ENCODE results near the gene DLX6. TPM values are rescaled to one million over a fixed set of nuclear protein-coding genes. Genes with fewer than 3 reads are reported as not detected.

Gene DLX6
- total RNA-seq, 2 donors from 2014 or later, result not detected

DNA sequence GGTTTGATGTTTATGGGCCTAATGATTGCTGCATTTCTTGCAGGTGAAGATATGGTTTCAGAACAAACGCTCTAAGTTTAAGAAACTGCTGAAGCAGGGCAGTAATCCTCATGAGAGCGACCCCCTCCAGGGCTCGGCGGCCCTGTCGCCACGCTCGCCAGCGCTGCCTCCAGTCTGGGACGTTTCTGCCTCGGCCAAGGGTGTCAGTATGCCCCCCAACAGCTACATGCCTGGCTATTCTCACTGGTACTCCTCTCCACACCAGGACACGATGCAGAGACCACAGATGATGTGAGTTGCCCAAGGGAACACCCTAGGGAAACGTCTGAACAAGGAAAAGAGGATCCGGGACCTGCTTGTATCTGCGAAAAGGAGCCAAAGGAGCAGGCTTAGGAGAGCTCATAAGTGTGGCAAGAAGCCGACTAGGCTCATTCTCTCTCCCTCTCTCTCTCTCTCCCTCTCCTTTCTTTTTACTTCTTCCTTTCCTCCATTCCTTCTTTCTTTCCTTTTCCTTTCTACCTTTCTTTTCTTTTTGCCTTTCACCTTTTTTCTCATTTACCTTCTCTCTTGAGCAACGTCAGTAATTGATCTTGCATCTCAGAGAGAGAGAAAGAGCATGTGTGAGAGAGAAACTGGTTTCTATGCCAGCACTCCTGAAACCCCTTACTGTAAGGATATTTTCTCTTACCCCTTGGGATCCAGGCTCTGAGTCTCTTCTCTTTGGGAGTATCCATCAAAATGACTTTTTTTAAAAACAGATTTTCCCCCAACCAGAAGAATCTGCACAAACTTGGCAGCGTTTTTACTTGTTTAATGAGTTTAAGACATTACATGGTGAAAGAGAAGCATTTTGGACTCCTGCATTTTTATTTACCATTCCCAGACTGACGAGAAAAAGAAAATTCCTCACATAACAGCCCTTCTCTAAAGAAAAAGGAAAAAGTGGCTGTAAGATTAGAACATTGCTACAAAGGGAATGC is 4.7 kb downstream of the DLX6 start:
- DNase-seq (no peak), ATAC-seq (no peak)
- Mint-ChIP-seq H3K4me3 (no peak overlapping the region), H3K27me3 (peaks cover 78% of the 10 kb centered on the region), H3K4me1 (peaks cover 4% of the 10 kb centered on the region), H3K36me3 (ENCODE audit: low read depth) (peaks cover 4% of the 10 kb centered on the region), H3K27ac (no peak overlapping the region)
- H3K9me3 ChIP-seq (ENCODE audit: control insufficient read depth, low read length, poor library complexity, severe bottlenecking), result no peaks in the 10 kb centered on the region

- Mint-ChIP-seq H3K27me3 (peaks cover 88% of the 10 kb centered on the region), H3K4me3 (no peak overlapping the region), H3K27ac (no peak overlapping the region), H3K36me3 (ENCODE audit: low read depth) (peaks cover 4% of the 10 kb centered on the region), H3K4me1 (peaks cover 4% of the 10 kb centered on the region)
- no peaks in the 10 kb centered on the region for H3K9me3 ChIP-seq (ENCODE audit: control insufficient read depth, low read length, poor library complexity, severe bottlenecking)
- DNase-seq (no peak), ATAC-seq (no peak)
Observed at GRCh38 chr7:97011104-97011503, 5.8 kb downstream of the DLX6 start.

GRCh38 chr7:97011536-97012364 is 6.4 kb downstream of the DLX6 start:
- Mint-ChIP-seq H3K27ac (no peak overlapping the region), H3K27me3 (peaks cover 91% of the 10 kb centered on the region), H3K4me1 (peaks cover 2% of the 10 kb centered on the region), H3K36me3 (ENCODE audit: low read depth) (peaks cover 4% of the 10 kb centered on the region), H3K4me3 (no peak overlapping the region)
- DNase-seq, result no peak
- ATAC-seq, result no peak
- no peaks in the 10 kb centered on the region for H3K9me3 ChIP-seq (ENCODE audit: control insufficient read depth, low read length, poor library complexity, severe bottlenecking)

DNA sequence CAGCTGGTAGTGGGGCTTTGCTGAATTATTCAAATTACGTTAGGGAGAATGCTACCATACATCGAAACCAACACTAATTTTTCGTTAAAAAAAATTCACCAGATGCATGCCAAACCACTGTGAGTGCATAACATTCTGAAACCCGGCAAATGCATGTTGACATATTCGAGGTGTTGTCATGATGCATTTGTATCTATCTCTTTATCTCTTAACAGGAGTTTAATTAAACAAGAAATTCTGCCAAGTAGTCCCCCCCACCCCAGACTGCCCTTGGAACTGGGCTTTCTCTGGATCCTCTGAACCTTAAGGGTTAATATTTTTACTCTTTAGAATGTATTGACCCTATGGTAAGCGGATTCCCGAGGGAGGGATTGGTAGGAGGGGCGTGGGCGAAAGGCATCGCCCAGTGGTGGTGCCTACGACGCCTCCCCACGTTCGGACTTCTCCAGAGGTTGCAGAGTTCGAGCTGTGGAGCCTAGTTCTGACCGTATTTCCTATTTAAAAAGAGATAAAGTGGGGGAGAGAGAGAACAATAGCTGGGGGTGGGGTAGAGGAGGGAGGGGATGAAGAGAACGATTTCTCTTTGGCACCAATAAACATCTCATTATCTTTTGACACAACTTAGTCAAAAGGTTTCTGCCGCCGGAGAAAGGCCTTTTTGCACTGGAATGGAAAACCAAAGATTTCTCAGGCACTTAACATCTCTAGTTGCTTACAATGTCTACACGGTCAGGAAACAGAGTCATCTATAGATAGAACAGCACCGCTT is 7.2 kb downstream of the DLX6 start:
- Mint-ChIP-seq H3K27me3 (peaks cover 91% of the 10 kb centered on the region), H3K36me3 (ENCODE audit: low read depth) (peaks cover 7% of the 10 kb centered on the region), H3K4me3 (no peak overlapping the region), H3K27ac (no peak overlapping the region), H3K4me1 (peaks cover 3% of the 10 kb centered on the region)
- H3K9me3 ChIP-seq (ENCODE audit: control insufficient read depth, low read length, poor library complexity, severe bottlenecking), result no peaks in the 10 kb centered on the region
- DNase-seq (no peak), ATAC-seq (no peak)

DNA sequence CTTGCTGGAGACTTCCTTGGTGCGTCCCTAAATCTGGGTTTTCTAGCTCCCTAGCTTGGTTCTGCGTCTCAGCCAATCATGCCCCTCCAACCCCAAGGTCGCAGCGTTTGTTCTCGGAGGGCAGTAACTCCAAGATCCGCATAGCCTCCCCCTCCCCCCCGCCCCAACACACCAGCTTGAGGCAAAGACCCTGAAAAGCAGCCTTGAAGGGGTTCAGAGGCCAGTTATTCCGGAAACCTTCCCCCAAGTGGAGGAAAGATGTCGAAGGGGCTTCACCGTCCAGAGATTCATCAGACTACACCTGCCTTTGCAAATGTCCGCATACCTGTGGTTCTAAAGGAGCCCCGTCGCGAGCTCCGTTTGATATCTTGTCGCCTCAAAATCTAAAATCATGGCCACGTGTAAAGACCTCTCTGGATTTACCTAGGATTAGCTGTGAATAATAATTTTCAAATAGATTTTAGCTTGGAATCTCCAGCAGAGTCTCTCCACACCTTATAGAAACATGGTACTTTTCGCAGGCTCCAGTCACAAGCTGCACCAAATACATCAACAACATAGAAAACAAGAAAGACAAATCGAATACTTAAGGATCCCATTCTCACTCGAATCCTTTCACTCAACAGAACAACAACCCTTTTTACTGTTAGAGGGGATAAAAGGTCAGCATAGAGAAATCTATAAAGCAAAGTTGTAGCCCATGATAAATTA is 7.9 kb downstream of the DLX6 start:
- H3K27me3 Mint-ChIP-seq, result peaks cover 91% of the 10 kb centered on the region
- no peak overlapping the region for H3K4me3 Mint-ChIP-seq
- H3K27ac Mint-ChIP-seq, result no peak overlapping the region
- peaks cover 9% of the 10 kb centered on the region for H3K36me3 Mint-ChIP-seq (ENCODE audit: low read depth)
- H3K9me3 ChIP-seq (ENCODE audit: control insufficient read depth, low read length, poor library complexity, severe bottlenecking), result no peaks in the 10 kb centered on the region
- H3K4me1 Mint-ChIP-seq, result peaks cover 4% of the 10 kb centered on the region
- DNase-seq (no peak), ATAC-seq (no peak)

DNA sequence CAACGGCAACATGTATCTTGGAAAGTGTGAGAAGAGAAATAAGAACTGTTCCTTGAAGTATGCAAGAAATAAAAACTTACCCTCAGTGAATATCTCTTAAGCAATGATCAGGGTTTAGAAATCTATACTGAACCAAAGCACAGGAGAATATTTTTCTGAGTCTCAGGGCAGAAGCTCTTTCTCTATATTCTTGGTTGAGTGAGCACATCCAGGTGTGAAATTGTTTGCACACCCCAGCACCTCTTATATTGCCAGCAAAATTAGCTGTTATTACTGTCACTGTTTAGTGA is 8.4 kb downstream of the DLX6 start:
- DNase-seq, result no peak
- Mint-ChIP-seq H3K4me3 (no peak overlapping the region), H3K4me1 (peaks cover 7% of the 10 kb centered on the region), H3K27me3 (peaks cover 91% of the 10 kb centered on the region), H3K27ac (no peak overlapping the region), H3K36me3 (ENCODE audit: low read depth) (peaks cover 10% of the 10 kb centered on the region)
- no peaks in the 10 kb centered on the region for H3K9me3 ChIP-seq (ENCODE audit: control insufficient read depth, low read length, poor library complexity, severe bottlenecking)
- ATAC-seq, result no peak

GRCh38 chr7:97014145-97014750 is 8.9 kb downstream of the DLX6 start:
- Mint-ChIP-seq H3K36me3 (ENCODE audit: low read depth) (peaks cover 12% of the 10 kb centered on the region), H3K4me3 (no peak overlapping the region), H3K4me1 (peaks cover 9% of the 10 kb centered on the region), H3K27me3 (peaks cover 91% of the 10 kb centered on the region), H3K27ac (no peak overlapping the region)
- ATAC-seq (no peak), DNase-seq (no peak)
- no peaks in the 10 kb centered on the region for H3K9me3 ChIP-seq (ENCODE audit: control insufficient read depth, low read length, poor library complexity, severe bottlenecking)

- H3K9me3 ChIP-seq (ENCODE audit: control insufficient read depth, low read length, poor library complexity, severe bottlenecking), result no peaks in the 10 kb centered on the region
- Mint-ChIP-seq H3K27ac (no peak overlapping the region), H3K4me1 (peaks cover 9% of the 10 kb centered on the region), H3K27me3 (peaks cover 95% of the 10 kb centered on the region), H3K4me3 (no peak overlapping the region), H3K36me3 (ENCODE audit: low read depth) (peaks cover 12% of the 10 kb centered on the region)
- DNase-seq (no peak), ATAC-seq (no peak)
Observed at GRCh38 chr7:97015279-97015678, 9.9 kb downstream of the DLX6 start.

- peaks cover 9% of the 10 kb centered on the region for H3K4me1 Mint-ChIP-seq
- no peaks in the 10 kb centered on the region for H3K9me3 ChIP-seq (ENCODE audit: control insufficient read depth, low read length, poor library complexity, severe bottlenecking)
- no peak for ATAC-seq
- peaks cover 100% of the 10 kb centered on the region for H3K27me3 Mint-ChIP-seq
- peaks cover 15% of the 10 kb centered on the region for H3K36me3 Mint-ChIP-seq (ENCODE audit: low read depth)
- H3K4me3 Mint-ChIP-seq, result no peak overlapping the region
- no peak for DNase-seq
- no peak overlapping the region for H3K27ac Mint-ChIP-seq
Observed at GRCh38 chr7:97015756-97016380, 10.5 kb downstream of the DLX6 start.

DNA sequence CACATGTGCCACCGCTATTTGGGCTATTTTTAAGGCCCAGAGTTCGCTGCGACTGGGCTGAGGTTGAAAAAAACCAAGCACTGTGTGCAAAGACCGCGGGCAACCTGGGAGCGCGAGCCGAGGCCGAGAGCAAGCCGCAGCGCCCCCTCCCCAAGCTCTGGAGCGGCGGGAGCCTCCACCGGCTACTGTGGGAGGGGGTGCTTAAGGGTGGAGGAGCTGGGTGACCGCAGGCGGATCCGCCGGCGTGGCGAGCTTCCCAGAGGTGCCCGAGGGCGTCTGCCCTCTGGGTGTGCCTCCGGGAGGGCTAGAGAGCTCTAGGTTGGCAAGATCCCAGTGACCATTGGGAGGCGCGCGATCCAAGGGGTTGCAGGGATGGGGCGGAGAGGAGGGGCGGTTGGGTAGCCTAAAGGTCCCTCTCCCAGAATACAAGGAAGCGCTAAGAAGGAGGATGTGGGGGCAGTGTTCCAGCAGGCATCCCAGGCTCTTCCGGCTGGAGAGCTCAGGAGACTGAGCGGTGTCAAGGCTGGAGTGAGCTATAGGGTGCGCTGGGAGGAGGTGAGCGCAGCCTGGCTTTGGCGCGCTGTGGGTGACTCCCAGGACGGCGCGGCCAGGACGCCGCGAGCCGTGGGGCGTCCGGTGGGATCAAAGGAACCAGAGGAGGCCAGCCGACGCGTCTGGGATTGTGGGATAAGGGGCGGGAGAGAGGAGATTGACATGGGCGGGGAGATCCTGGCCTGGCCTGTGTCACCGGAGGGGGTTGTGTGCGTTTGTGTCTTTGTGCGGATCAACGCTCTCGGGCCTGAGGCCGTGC is 11.2 kb downstream of the DLX6 start:
- Mint-ChIP-seq H3K4me1 (peaks cover 11% of the 10 kb centered on the region), H3K4me3 (no peak overlapping the region), H3K27ac (no peak overlapping the region), H3K36me3 (ENCODE audit: low read depth) (peaks cover 15% of the 10 kb centered on the region), H3K27me3 (peaks cover 97% of the 10 kb centered on the region)
- ATAC-seq, result no peak
- no peaks in the 10 kb centered on the region for H3K9me3 ChIP-seq (ENCODE audit: control insufficient read depth, low read length, poor library complexity, severe bottlenecking)
- DNase-seq, result no peak

- no peaks in the 10 kb centered on the region for H3K9me3 ChIP-seq (ENCODE audit: control insufficient read depth, low read length, poor library complexity, severe bottlenecking)
- DNase-seq, result no peak
- Mint-ChIP-seq H3K4me3 (peak overlapping the region; percentile 7), H3K4me1 (peaks cover 14% of the 10 kb centered on the region), H3K36me3 (ENCODE audit: low read depth) (peaks cover 13% of the 10 kb centered on the region), H3K27ac (no peak overlapping the region), H3K27me3 (peaks cover 97% of the 10 kb centered on the region)
- ATAC-seq, result no peak
Observed at GRCh38 chr7:97017192-97018125, 12.1 kb downstream of the DLX6 start.

All from T-helper 17 cell (primary cell).